Stimulated activated CD8-positive, alpha-beta memory T cell treated with anti-CD3 and anti-CD28 coated beads, Interleukin-7, amount 100 ng/mL, for 48 hours (primary cell): ENCODE results near the gene FNDC3B.
"Not testable (repeated sequence)": the region's sequence is repeated elsewhere in the genome, so short reads cannot be mapped to it uniquely, and the experiment has no call there.

Experiments used
- DNase-seq, 2 donors: peaks; one replicate each; pipeline ENCODE4 v3.0.0-alpha.2; 2020; ENCODE audit warnings: low read depth in 1 of 2; ENCODE audit errors: extremely low read depth in 1 of 2

The FNDC3B gene

DNA sequence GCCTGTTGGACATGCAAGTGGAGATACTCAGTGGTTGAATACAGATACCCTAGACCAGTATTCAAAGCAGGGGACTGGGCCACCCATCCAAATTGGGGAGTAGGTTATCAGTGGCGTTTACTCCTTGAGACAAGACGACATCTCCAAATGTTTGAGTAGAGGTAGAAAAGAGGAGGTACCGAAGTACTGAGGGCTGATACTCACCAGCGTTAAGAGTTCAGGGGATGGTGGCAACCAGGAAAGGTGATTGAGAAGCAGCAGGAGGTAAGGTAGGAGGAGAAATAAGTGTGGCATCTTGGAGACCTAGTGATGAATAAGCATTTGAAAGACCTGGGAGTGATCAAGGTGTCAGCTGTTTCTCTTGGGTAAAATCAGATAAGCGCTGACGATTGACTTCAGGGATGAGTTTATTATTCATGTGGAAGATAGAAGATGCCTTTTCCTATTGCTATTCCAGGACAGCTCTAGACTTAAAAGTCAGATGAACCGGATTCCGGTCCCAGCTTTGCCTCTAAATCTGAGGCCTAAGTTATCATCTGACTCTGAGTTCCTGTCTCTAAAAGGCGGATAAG is 312.6 kb downstream of the FNDC3B start:
- no peak for DNase-seq

DNA sequence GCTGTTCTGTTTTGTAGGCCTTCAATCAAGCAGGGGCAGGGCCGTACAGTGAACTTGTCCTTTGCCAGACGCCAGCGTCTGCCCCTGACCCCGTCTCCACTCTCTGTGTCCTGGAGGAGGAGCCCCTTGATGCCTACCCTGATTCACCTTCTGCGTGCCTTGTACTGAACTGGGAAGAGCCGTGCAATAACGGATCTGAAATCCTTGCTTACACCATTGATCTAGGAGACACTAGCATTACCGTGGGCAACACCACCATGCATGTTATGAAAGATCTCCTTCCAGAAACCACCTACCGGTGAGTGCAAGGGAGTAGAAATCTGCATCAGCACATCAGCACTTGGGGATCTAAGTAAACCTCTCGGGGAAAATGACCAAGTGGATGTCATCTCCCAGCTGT is 313.4 kb downstream of the FNDC3B start:
- no peak for DNase-seq

DNA sequence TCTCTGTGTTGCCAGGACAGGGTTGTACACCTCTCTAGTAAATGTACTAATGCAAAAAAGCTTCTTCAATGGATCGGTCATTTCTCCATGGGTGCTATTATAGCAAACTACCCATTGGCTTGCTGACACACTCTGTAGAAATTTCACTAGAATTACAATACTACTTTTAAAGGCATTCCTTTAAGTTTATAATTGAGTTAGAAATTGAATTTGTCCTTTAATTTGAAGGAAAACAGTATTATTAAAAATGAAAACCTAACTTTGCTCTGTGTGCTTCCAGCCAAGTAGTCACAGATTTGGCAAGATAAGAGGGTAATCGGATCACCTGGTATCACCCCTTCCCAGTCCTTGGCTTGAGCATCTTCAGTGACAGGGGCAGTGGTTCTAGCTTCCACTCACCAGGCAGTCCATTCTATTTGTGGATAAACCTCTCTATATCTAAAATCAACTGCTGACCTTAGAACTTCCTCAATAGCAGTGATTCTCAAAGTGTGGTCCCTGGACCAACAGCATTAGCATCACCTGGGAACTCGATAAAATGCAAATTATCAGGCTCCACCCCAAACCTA is 315.6 kb downstream of the FNDC3B start:
- DNase-seq: no peak

DNA sequence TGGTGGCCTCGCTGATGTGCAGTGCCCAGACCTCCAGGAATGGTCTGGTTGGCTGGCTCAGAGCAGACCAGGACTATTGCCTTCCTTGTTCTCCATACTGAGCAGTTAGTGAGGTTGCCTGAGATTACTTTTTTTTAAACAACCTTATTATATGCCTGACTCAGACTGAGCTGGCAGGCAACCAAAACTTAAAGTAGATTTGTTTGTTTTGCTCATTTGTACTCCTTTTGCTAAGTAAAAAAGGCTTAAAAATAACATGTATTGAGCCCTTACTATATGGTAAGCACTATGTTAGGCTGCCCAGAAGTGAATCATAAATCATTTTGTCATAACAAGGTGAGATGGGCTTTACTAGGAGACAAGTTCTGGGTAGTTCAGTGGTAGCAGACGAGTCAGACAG is 316.5 kb downstream of the FNDC3B start:
- DNase-seq: no peak

DNA sequence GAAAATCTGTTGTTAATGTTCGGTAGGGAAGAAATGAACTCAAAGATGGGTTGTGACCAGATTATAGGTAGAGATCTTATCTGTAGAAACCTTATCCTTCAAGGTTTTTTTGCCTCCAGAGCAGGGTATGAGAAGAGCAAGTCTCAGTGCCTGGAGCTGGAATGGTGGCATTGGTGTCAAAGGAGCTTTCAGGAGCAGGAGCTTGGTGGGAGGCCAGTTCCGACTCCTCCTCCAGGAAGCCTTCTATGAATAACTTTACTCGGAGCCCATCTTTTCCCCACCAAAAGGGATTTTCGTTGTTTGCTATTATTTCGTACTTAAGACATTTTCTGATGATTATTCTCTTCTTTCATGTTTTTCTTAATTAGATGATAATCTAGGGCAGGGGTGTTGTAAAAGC is 317.0 kb downstream of the FNDC3B start:
- no peak for DNase-seq

DNA sequence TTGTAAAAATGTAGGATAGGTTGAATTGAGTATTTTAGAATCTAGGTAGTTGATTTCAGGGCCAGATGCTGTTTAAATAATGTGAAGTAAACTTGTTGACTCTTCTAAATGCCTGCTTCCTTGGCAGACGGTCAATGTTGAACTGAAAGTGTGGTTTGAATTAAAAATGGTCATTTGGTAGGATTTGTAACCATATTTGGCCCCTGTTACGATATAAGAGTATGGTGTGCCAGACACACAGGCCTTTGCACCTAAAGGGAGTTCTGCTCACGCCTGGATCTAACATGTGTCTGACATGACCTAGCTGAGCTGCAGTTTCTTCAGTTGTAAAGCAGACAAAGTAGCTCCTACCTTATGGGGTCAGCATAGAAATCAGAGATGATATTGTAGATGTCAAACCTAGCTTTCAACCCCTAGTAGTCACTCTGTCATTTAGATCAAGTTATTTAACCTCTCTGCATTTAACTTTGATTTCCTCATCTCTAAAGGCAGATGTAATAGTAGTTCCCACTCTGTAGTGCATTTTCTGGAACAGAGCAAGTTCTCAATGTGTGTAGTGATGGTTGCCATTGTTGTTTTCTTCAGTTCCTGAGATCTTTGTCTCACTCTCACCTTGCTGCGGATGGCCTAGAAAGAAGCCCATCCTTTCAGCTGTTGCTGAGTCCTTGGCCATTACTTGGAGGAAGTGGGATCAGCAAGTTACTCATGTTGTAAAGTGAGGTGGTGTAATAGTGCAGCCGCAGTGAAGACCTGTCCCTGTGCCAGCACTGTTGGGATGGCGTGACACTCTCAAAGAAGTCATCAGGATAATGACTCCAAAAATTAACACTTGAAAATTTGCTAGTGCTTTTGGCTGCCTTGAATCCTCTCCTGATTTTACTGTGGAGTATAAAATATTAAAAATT is 318.7 kb downstream of the FNDC3B start:
- no peak for DNase-seq

DNA sequence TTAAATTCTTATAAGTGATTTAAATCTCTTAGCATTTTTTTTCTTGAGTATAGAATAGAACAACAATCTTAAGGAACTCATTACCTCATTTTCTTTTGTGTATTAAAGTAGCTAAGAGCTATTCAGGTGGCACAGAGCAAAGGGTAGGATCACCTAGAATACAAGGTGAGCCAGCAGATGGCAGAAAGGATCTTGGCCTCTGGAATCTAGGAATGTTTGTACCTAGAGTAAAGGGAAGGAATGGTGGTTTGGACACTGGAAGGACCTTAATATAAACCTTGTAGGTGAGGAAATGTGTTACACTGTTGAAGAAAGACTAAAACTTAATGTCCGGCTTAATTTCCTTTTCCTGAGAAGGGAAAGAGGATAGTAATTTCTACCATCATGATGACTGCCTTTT is 319.9 kb downstream of the FNDC3B start:
- DNase-seq: no peak

DNA sequence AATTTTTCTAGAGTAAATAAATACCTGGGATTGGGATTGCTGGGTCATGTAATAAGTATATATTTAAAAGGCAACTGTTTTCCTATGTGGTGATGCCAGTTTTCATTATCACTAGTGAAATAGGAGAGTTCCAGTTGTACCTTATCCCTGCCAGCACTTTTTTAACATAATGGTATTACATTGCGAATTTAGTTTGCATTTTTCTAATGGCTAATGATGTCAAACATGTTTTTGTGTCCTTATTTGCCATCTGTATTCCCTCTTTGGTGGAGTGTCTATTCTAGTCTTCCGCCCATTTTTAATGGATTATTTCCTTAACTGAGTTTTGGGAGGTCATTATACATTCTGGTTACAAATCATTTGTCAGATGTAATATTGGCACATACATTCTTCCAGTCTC is 320.6 kb downstream of the FNDC3B start:
- DNase-seq: no peak

DNA sequence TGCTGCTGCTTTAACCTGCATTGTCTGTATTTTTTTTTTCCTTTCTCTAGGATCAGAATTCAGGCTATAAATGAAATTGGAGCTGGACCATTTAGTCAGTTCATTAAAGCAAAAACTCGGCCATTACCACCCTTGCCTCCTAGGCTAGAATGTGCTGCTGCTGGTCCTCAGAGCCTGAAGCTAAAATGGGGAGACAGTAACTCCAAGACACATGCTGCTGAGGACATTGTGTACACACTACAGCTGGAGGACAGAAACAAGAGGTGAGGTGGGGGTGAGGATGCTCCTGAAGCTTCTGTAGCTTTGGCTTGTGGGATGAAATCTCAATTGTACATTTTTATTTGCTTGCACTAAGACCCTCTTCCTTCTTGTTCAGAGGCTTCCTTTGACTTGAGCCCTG is 323.2 kb downstream of the FNDC3B start:
- no peak for DNase-seq

DNA sequence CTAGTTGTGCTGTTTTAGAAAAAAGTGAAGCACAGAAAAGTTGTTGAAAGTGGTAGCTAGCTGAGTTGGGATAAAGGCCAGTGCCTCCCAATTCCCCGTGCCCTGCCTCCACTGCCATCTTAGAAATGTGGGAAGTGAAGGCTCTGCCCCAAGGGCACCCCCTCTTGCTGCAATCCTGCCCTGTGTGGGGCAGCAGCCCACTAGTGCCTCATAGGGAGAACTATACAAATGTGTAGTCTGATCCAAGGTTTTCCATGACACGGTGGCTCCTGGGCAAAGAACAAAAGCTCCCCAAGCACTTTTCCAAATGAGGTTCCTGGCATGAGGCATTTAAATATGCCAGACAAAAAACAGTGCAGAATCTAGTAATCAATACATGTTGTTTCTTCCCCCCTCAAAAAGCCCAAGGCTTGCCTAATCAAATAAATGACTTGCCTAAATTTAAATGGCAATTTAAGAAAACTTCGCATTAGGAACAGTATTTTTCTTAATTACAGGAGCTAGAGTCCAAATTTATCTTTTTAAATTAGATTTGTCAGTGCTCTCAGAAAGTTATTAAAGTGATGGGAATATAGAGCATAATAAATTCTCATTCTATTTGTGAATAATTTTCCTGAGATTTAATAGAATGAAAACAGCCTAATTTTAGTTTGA is 325.1 kb downstream of the FNDC3B start:
- no peak for DNase-seq

DNA sequence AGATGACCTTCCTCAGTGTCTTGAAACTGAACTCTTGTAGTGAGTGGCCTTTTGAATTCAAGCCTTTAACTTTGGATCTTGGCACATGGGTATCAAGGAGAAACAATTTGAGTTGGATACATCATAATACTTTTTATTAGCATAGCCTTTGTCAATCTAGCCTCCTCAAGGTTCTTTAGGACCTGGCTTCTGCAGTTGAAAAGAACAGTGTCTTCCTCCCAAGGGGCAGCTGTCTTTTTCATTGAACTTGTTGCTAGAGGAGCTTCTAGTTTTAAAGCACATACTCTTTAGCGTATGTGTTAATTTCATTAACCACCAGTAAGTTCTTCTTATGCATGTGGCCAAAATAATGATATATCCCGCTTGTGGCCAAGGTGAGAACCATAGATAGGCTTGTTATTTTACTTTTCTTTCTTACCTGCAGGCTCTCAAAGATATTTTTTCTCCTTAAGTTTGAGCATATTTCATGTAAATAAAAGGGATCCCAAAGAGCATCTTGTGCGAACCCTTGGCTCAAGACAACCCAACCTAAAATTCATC is 325.7 kb downstream of the FNDC3B start:
- DNase-seq: no peak

DNA sequence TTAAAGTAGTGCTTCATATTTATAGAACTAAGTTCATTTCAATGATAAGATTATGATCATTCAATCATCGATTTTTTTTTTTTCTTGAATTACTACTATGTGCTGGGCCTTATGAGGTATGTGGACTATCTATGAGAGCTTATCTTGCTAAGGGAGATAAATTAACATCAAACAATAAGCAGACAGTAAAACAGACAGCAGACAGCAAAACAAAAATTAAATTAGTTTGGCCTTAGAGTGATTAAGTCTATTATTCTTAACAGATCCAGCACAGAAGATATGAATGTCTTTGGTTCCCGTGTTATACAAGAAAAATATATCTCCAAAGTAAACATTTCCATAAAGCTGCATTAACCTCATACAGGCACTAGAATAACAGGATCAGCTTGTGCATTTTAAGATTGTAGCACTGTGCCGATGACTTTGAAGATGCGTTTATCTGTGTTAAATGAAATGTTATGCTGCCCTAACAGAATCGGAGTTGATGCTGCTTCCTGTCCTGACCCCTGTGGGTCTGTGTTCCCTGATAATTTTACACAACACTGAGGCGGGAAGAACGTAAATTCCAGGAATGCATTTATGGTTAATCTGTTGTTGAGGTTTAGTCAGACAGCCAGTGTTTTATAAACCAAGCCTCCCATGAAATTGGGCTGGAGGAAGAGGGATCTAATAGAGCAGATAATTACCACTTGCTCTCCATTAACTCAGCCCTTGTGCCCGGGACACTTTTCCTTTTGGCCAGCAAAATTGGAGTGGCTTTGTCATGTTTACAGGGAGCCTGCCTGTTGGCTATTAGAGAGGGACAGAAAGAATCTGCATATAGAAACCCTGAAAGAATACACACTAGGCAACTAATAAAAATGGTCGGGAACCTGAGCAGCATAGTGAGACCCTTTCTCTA is 328.1 kb downstream of the FNDC3B start:
- DNase-seq: no peak

DNA sequence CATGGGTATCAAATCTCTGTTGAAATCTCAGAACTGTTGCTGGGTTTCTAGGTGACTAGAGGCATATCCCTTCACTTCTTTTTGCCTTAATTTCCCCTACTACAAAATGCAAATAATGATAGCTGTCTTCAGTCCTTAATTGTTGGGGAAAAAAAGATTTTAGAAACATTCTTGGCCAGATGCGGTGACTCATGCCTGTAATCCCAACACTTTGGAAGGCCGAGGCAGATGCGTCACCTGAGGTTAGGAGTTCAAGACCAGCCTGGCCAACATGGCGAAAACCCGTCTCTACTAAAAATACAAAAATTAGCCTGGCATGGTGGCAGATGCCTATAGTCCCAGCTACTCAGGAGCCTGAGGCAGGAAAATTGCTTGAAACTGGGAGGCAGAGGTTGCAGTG is 329.2 kb downstream of the FNDC3B start:
- not testable (repeated sequence) for DNase-seq

DNA sequence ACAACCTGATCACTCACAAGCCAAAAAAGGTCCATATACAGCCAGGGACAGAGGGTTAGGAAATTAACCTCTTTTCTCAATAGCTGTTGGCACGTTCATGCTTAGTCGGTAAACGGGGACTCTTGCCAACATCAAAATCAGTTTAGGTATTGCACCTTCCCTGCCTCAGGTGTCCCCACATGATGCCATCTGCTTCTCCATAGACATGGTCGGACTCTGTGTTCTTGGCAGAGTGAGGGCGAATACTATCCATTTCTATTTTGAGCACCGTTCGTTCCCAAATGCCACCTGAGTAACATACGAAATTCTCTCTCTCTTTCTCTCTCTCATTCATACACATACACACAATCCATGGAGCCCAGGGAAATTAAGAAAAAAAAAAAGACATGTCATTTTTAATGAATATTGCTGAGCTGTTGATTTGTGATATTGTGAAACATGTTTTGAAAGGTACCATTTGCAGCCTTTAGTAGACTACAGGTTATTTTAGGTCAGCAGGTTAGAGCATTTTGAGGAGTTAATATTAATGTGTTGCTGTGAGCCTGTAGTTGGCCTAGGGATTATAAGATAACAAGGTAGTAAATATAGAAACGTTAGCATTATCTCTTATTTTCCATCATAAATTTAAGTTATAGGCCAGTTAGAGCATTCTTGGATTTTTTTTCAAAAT is 330.3 kb downstream of the FNDC3B start:
- DNase-seq: no peak

DNA sequence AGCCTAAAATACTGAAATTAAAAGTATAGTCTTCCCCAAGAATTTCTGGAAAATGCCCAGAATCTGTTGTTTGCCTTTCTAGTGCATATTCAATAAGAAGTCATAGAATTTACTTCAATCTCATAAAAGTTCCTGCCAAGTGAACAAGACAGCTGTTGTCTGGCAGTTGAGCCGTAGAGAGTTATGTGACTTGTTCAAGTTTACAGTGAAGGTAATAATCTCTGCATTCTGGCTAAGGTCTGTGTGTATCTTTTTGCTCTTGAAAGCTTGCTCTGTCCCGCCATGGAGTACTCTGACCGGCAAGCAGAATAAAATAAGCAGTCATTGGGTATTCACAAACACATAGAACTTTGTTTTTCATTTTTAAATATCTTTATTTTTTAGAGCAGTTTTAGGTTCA is 331.0 kb downstream of the FNDC3B start:
- no peak for DNase-seq

DNA sequence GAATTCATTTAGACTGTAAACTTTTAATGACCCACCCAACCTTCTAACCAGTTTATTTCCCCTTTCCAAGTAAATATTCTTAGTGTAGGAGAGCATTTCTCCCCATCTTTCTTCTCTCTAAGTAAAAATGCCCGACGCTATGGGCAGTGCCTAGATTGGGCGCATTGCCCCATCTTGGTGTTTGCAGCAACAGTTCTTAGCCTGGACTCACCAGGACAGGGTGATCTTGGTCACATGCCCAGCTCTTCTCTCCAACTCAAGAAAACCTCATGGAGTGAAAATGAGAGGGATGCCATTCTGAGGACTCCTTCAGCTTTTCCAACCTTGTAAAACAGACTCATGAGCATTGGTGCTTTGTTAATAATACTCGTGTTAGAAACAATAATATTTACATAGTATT is 332.2 kb downstream of the FNDC3B start:
- DNase-seq: no peak

DNA sequence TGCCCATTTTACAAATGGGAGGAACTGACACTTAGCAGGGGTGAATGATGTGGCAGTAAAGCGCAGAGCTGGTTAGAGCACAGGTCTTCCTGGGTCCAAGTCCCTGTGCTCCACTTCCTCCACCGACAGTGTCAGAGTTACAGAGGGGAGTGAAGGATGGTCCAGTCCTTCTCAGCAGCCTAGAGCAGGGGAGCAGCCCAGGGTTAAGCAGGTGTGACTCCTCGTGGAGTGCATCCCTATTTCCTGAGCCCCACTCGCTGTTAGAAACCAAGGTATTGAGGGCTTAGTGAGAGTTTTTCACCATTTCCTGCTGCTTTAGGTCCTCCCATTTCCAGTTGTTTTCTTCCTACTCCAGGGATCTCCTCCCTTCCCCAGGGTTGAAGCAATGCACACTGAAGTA is 333.5 kb downstream of the FNDC3B start:
- no peak for DNase-seq

DNA sequence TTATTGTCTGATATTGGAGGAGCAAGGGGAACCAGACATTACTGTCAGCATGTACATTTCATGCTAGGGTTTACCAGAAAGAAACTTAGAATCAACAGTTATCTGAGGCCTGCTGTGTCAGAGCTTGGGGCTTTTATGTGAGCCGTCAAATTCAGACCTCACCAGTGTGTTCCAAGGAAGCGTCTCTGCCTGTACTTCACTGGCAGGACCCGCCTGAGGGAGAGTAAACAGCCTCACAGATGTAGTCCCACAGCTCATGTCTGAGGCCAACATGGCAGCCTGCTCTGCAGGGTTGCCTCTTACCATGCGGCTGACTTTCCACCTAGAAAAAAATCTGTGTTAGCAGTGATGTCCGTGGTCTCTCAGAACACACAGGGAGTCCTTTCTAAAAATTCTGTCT is 334.5 kb downstream of the FNDC3B start:
- no peak for DNase-seq

DNA sequence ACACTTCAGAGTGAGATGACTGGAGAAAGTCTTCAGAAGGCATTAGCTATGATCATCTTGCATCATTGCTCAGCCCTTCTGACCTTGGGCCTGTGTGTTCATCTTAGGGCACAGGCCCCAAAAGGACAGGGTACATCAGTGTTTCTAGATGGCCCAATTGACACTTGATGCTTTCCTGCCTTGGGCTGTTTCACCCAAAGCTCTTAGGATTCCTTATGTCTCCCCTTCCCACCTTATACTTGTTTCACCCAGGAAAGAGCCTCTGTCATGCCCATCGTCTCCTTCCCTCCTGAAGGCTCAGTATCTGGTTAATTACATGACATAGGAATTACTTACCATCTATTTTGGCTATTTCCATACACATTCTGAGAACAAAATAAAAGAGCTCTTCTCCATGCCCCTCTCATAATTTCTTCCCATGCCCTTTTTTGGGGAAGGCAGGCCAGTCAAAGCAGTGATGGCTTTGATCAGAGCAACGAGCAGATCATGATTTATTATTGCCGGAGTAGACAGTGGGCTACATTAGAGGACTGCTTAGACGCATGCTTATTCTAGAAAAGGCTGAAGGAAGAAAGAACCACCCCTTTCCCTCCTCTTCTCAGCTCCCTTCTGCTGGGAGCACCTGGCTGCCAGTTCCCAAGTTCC is 335.9 kb downstream of the FNDC3B start:
- DNase-seq: no peak
